IMR-90 (cell line): ENCODE data around the gene MR1. TPM values are rescaled to one million over a fixed set of nuclear protein-coding genes. Genes with fewer than 3 reads are reported as not detected.

ENCODE experiments used
- ATAC-seq: fragments of 200-7000 bp; cut with Tn5 transposase; 2 replicates; pipeline ENCODE4 v1.9.1; 2020; ENCODE audit warnings: low read depth, mild to moderate bottlenecking, moderate library complexity
- BruUV-seq: library from RNA; stranded (reverse); fragments of 400-500 nt; replicated peaks from 2 replicates; lab custom pipeline; 2021; lab: Mats Ljungman, UMichigan
- CTCF ChIA-PET: fragments of 300-600 bp; formaldehyde crosslinking; extraction: SDS; loops from one replicate; lab custom pipeline; 2021; ENCODE audit warnings: antibody characterized with exemption; lab: Yijun Ruan, JAX
- POLR2A ChIA-PET: fragments of 300-600 bp; sonication (Branson Sonifier 250); formaldehyde crosslinking; loops from one replicate; lab custom pipeline; 2022; ENCODE audit warnings: antibody characterized with exemption; ENCODE audit not compliant: unreplicated experiment; lab: Charles Lee
- DNase-seq: peaks from one replicate; pipeline ENCODE4 v3.0.0; 2013
- H2AFZ ChIP-seq: replicated peaks from 2 replicates; pipeline ENCODE3; 2013; ENCODE audit warnings: low read length, mild to moderate bottlenecking; ENCODE audit not compliant: poor library complexity
- H2AK5ac ChIP-seq: 2 replicates; pipeline ENCODE4 v1.6.1; 2013; ENCODE audit warnings: low read depth, low read length, inconsistent platforms
- H2AK9ac ChIP-seq: replicated peaks from 2 replicates; pipeline ENCODE3; 2013; ENCODE audit warnings: mild to moderate bottlenecking, low read depth, low read length, moderate library complexity; ENCODE audit not compliant: poor library complexity
- H2BK120ac ChIP-seq: 2 replicates; pipeline ENCODE4 v1.6.1; 2013; ENCODE audit warnings: low read depth, low read length, inconsistent platforms
- H2BK15ac ChIP-seq: 3 replicates; pipeline ENCODE4 v1.6.1; 2013; ENCODE audit warnings: low read depth, low read length, inconsistent platforms
- H2BK20ac ChIP-seq: 2 replicates; pipeline ENCODE4 v1.6.1; 2013; ENCODE audit warnings: low read depth, mild to moderate bottlenecking, inconsistent platforms, low read length, moderate library complexity
- H2BK5ac ChIP-seq: 2 replicates; pipeline ENCODE4 v1.6.1; 2013; ENCODE audit warnings: mild to moderate bottlenecking, low read depth, low read length, inconsistent platforms; ENCODE audit not compliant: poor library complexity, severe bottlenecking
- H3K14ac ChIP-seq: replicated peaks from 2 replicates; pipeline ENCODE4 v1.6.1; 2013; ENCODE audit warnings: low read depth, low read length, inconsistent platforms
- H3K18ac ChIP-seq: 2 replicates; pipeline ENCODE4 v1.6.1; 2013; ENCODE audit warnings: low read depth, low read length, control low read depth
- H3K23ac ChIP-seq: 2 replicates; pipeline ENCODE4 v1.6.1; 2013; ENCODE audit warnings: low read depth, low read length, inconsistent platforms
- H3K27ac ChIP-seq: 2 replicates; pipeline ENCODE4 v1.5.1; 2013; ENCODE audit warnings: mild to moderate bottlenecking, control low read depth, low read length; ENCODE audit not compliant: insufficient read depth
- H3K27me3 ChIP-seq: 2 replicates; pipeline ENCODE4 v1.6.1; 2013; ENCODE audit warnings: low read length; ENCODE audit not compliant: control insufficient read depth, insufficient read depth
- H3K36me3 ChIP-seq: 2 replicates; pipeline ENCODE4 v1.6.1; 2013; ENCODE audit warnings: low read length, mixed read lengths; ENCODE audit not compliant: control insufficient read depth, insufficient read depth
- H3K4ac ChIP-seq: 2 replicates; pipeline ENCODE4 v1.6.1; 2013; ENCODE audit warnings: low read depth, low read length, inconsistent platforms
- H3K4me1 ChIP-seq: 2 replicates; pipeline ENCODE4 v1.6.1; 2013; ENCODE audit warnings: low read length, mixed read lengths; ENCODE audit not compliant: control insufficient read depth, insufficient read depth
- H3K4me2 ChIP-seq: 2 replicates; pipeline ENCODE4 v1.6.1; 2013; ENCODE audit warnings: low read depth, mild to moderate bottlenecking, control low read depth, low read length, moderate library complexity
- H3K4me3 ChIP-seq: 2 replicates; pipeline ENCODE4 v1.5.1; 2013; ENCODE audit warnings: low read depth, mild to moderate bottlenecking, control low read depth, low read length, moderate library complexity; ENCODE audit not compliant: insufficient read depth
- H3K56ac ChIP-seq: 2 replicates; pipeline ENCODE4 v1.6.1; 2013; ENCODE audit warnings: low read length, inconsistent platforms; ENCODE audit not compliant: insufficient read depth; ENCODE audit errors: extremely low read depth
- H3K79me1 ChIP-seq, 2 experiments: 2 replicates each; pipeline ENCODE4 v1.6.1; 2013; ENCODE audit warnings: low read length in 2 of 2, inconsistent platforms in 1 of 2, low read depth in 1 of 2
- H3K9ac ChIP-seq: 2 replicates; pipeline ENCODE4 v1.6.1; 2013; ENCODE audit warnings: low read depth, low read length, control low read depth
- H3K9me1 ChIP-seq: 2 replicates; pipeline ENCODE4 v1.6.1; 2013; ENCODE audit warnings: low read length, inconsistent platforms; ENCODE audit not compliant: insufficient read depth
- H3K9me3 ChIP-seq: 2 replicates; pipeline ENCODE4 v1.6.1; 2013; ENCODE audit warnings: low read length; ENCODE audit not compliant: control insufficient read depth, insufficient read depth
- H4K20me1 ChIP-seq: 2 replicates; pipeline ENCODE4 v1.6.1; 2013; ENCODE audit warnings: low read length, inconsistent platforms; ENCODE audit not compliant: insufficient read depth
- H4K5ac ChIP-seq: 2 replicates; pipeline ENCODE4 v1.6.1; 2013; ENCODE audit warnings: mild to moderate bottlenecking, low read depth, low read length, control low read depth
- H4K8ac ChIP-seq, 2 experiments: 2 replicates each; pipeline ENCODE4 v1.6.1; 2013; ENCODE audit warnings: low read depth in 2 of 2, low read length in 2 of 2, control low read depth in 1 of 2, inconsistent platforms in 1 of 2
- H4K91ac ChIP-seq: 2 replicates; pipeline ENCODE4 v1.6.1; 2013; ENCODE audit warnings: low read depth, low read length, inconsistent platforms; ENCODE audit not compliant: insufficient read depth
- CTCF ChIP-seq: conservative IDR thresholded peaks from 2 replicates; pipeline ENCODE4 v1.5.1; 2012; ENCODE audit warnings: mild to moderate bottlenecking, low read depth, low read length, improper control_type of control experiment
- FOS ChIP-seq: fragments of 150-350 bp; IDR thresholded peaks from 2 replicates; pipeline ENCODE4 v1.6.1; 2016; ENCODE audit warnings: low read depth, low read length
- NFE2L2 ChIP-seq: fragments of 150-350 bp; IDR thresholded peaks from 2 replicates; pipeline ENCODE4 v1.6.1; 2016; ENCODE audit warnings: low read depth, mild to moderate bottlenecking, low read length
- RAD21 ChIP-seq: IDR thresholded peaks from 2 replicates; pipeline ENCODE4 v1.6.1; 2012; ENCODE audit warnings: low read length, improper control_type of control experiment
- USF2 ChIP-seq: fragments of 150-350 bp; IDR thresholded peaks from 2 replicates; pipeline ENCODE4 v1.6.1; 2017; ENCODE audit warnings: mild to moderate bottlenecking, antibody characterized with exemption, low read length, low read depth
- WGBS, 2 experiments: methylation state at CpG; one replicate each; pipeline versions ENCODE4 v1.1.5 to v1.1.7; 2013; ENCODE audit warnings: missing lambda C conversion rate in 2 of 2; ENCODE audit not compliant: insufficient read length in 1 of 2; ENCODE audit errors: extremely low coverage in 2 of 2; 5-methylcytosine and 5-hydroxymethylcytosine counted together
- dilution Hi-C: fragments of 300-500 bp; cut with HindIII; formaldehyde crosslinking; loops from one replicate; pipeline ENCODE4 v1.14.3; 2018; ENCODE audit warnings: low sequenced_read_pairs; ENCODE audit not compliant: unreplicated experiment
- in situ Hi-C: fragments of 300-500 bp; cut with MboI; formaldehyde crosslinking; loops from 3 replicates; pipeline ENCODE4 v1.14.3; 2019; ENCODE audit warnings: low sequenced_read_pairs, inconsistent platforms, mixed read lengths
- intact Hi-C: fragments of 100-400 bp; cut with micrococcal nuclease; formaldehyde crosslinking; loops from 2 replicates; pipeline ENCODE4 v1.10.0; 2022
- polyA plus RNA-seq, 3 experiments: library from polyadenylated mRNA; depleted of rRNA; stranded (reverse); fragments of >200 nt; gene quantifications; 2 replicates each; pipeline ENCODE4 v1.2.3, GENCODE V29; 2012; ENCODE audit warnings: low replicate concordance in 1 of 3
- total RNA-seq: library from RNA; depleted of rRNA; stranded (reverse); fragments of >200 nt; gene quantifications from 2 replicates; pipeline ENCODE4 v1.2.3, GENCODE V29; 2012

The MR1 gene
- total and polyA plus RNA-seq, 2 of the 4 experiments (the other 2 are of a cell fraction), result 6.0 to 6.1 TPM

GRCh38 chr1:181077576-181078242 is 43.9 kb downstream of the MR1 start:
- intact Hi-C loops (no loop called here), dilution Hi-C loops (no loop called here), in situ Hi-C loops (no loop called here)
- H2AK9ac ChIP-seq, result peak overlapping the region; percentile 89
- TF ChIP-seq CTCF, result no peak
- no peak for TF ChIP-seq RAD21
- peak; percentile 19; the same call in 1 of the 2 replicates for TF ChIP-seq FOS
- no peak for TF ChIP-seq NFE2L2
- no peak for TF ChIP-seq USF2
- H3K18ac ChIP-seq, result peak overlapping the region; percentile 81
- H3K79me1 ChIP-seq, result peaks cover 0 to 7% of the 10 kb centered on the region in 2 experiments; a peak in 2 of 4 replicates
- peak overlapping the region; percentile 88 for H2BK15ac ChIP-seq
- H2BK120ac ChIP-seq, result peak overlapping the region; percentile 99
- H4K20me1 ChIP-seq, result no peaks in the 10 kb centered on the region
- peak overlapping the region; percentile 72 for H4K5ac ChIP-seq
- peak overlapping the region; percentile 98 for H4K91ac ChIP-seq
- peak overlapping the region; percentile 99 for H3K4ac ChIP-seq
- no peak overlapping the region for H3K4me3 ChIP-seq
- peaks cover 12% of the 10 kb centered on the region for H3K4me1 ChIP-seq
- no peaks in the 10 kb centered on the region for H3K27me3 ChIP-seq
- WGBS, 2 experiments, result no CpG with 5 or more reads among the region's 7 CpGs
- no peaks in the 10 kb centered on the region for H3K9me3 ChIP-seq
- peak overlapping the region; percentile 93 for H2AK5ac ChIP-seq
- no TSS peak for BruUV-seq
- peak overlapping the region; percentile 95 for H2BK5ac ChIP-seq
- peak overlapping the region; percentile 98 for H3K14ac ChIP-seq
- peak overlapping the region; percentile 34 for H3K4me2 ChIP-seq
- H3K27ac ChIP-seq, result peak overlapping the region; percentile 76
- peak overlapping the region; percentile 95 for H3K56ac ChIP-seq
- peak overlapping the region; percentile 31; the same call in 1 of the 2 replicates for H3K9ac ChIP-seq
- peak overlapping the region; percentile 80 for H2AFZ ChIP-seq
- H2BK20ac ChIP-seq, result peak overlapping the region; percentile 99
- peaks cover 10% of the 10 kb centered on the region for H3K9me1 ChIP-seq
- ATAC-seq (peak; percentile 57), DNase-seq (peak; percentile 61)
- no peaks in the 10 kb centered on the region for H3K36me3 ChIP-seq
- H3K23ac ChIP-seq, result peak overlapping the region; percentile 95
- POLR2A ChIA-PET, result no interaction called here
- peak overlapping the region; percentile 75 to 98 for H4K8ac ChIP-seq
- CTCF ChIA-PET, result interaction anchor here (2.3 kb wide), 1 partner anchor 65 kb away, joined by 8 read pairs; no protein-coding TSS in a partner anchor
